GM23338 (cell line): Measurements from ENCODE around the gene HFE. TPM values are rescaled to one million over a fixed set of nuclear protein-coding genes. Genes with fewer than 3 reads are reported as not detected.

Source experiments
- ATAC-seq: fragments of 200-7000 bp; cut with Tn5 transposase; 3 replicates; pipeline ENCODE4 v1.9.1; 2020
- DNase-seq: peaks from one replicate; pipeline ENCODE4 v3.0.0-alpha.2; 2015; ENCODE audit warnings: low spot score
- H2AFZ ChIP-seq: fragments of 200-600 bp; sonication (generic); 2 replicates; pipeline ENCODE4 v1.8.0; 2016; ENCODE audit warnings: antibody characterized with exemption, mild to moderate bottlenecking, moderate library complexity
- H3F3A ChIP-seq: fragments of 200-600 bp; sonication (generic); replicated peaks from 2 replicates; pipeline ENCODE4 v1.8.0; 2017; ENCODE audit warnings: antibody characterized with exemption, mixed run types, low read depth
- H3K27ac ChIP-seq: fragments of 200-600 bp; sonication (generic); 2 replicates; pipeline ENCODE4 v1.6.1; 2016; ENCODE audit warnings: low read depth
- H3K27me3 ChIP-seq: fragments of 200-600 bp; sonication (generic); 2 replicates; pipeline ENCODE4 v1.8.0; 2016; ENCODE audit warnings: mild to moderate bottlenecking, mixed run types, moderate library complexity; ENCODE audit not compliant: insufficient read depth
- H3K36me3 ChIP-seq: fragments of 200-600 bp; sonication (generic); 2 replicates; pipeline ENCODE4 v1.8.0; 2016; ENCODE audit warnings: mild to moderate bottlenecking; ENCODE audit not compliant: insufficient read depth
- H3K4me1 ChIP-seq: fragments of 200-600 bp; sonication (generic); 2 replicates; pipeline ENCODE4 v1.8.0; 2016; ENCODE audit warnings: mild to moderate bottlenecking, moderate library complexity; ENCODE audit not compliant: insufficient read depth
- H3K4me2 ChIP-seq: fragments of 200-600 bp; sonication (generic); 2 replicates; pipeline ENCODE4 v1.7.1; 2017; ENCODE audit warnings: mixed run types
- H3K4me3 ChIP-seq: fragments of 200-600 bp; sonication (generic); 2 replicates; pipeline ENCODE4 v1.6.1; 2016; ENCODE audit warnings: mixed run types
- H3K79me2 ChIP-seq: fragments of 200-600 bp; sonication (generic); replicated peaks from 2 replicates; pipeline ENCODE4 v1.8.0; 2017; ENCODE audit warnings: mild to moderate bottlenecking; ENCODE audit not compliant: insufficient read depth
- H3K9me2 ChIP-seq: fragments of 200-600 bp; sonication (generic); 2 replicates; pipeline ENCODE4 v1.8.0; 2017; ENCODE audit not compliant: insufficient read depth
- H4K20me1 ChIP-seq: fragments of 200-600 bp; sonication (generic); replicated peaks from 2 replicates; pipeline ENCODE4 v1.8.0; 2017; ENCODE audit warnings: mild to moderate bottlenecking; ENCODE audit not compliant: insufficient read depth
- H3K27ac Mint-ChIP-seq: 2 replicates; pipeline ENCODE4 v1.8.0; 2020; ENCODE audit warnings: inconsistent platforms, mild to moderate bottlenecking, moderate library complexity, mixed read lengths
- H3K27me3 Mint-ChIP-seq: 3 replicates; pipeline ENCODE4 v1.8.0; 2022; ENCODE audit warnings: low read depth, mild to moderate bottlenecking, moderate library complexity, mixed read lengths, inconsistent platforms; ENCODE audit not compliant: insufficient read depth, poor library complexity
- H3K36me3 Mint-ChIP-seq: 3 replicates; pipeline ENCODE4 v1.8.0; 2021; ENCODE audit warnings: low read depth, mild to moderate bottlenecking, inconsistent platforms, moderate library complexity, mixed read lengths
- H3K4me1 Mint-ChIP-seq: 3 replicates; pipeline ENCODE4 v1.8.0; 2020; ENCODE audit warnings: mild to moderate bottlenecking, inconsistent platforms, mixed read lengths
- H3K4me3 Mint-ChIP-seq: 3 replicates; pipeline ENCODE4 v1.8.0; 2021; ENCODE audit warnings: moderate library complexity, mild to moderate bottlenecking, inconsistent platforms, mixed read lengths
- H3K9me3 Mint-ChIP-seq: 3 replicates; pipeline ENCODE4 v1.8.0; 2020; ENCODE audit warnings: moderate library complexity, mild to moderate bottlenecking, inconsistent platforms, mixed read lengths
- CREB1 ChIP-seq: fragments of 250-450 bp; sonication (Bioruptor Pico); IDR thresholded peaks from 2 replicates; pipeline ENCODE4 v1.5.0; 2020; ENCODE audit warnings: low read depth, mild to moderate bottlenecking, moderate library complexity
- CTCF ChIP-seq, 2 experiments: fragments of 200-600 bp in 1 of 2; sonication (generic) in 1 of 2; conservative IDR thresholded peaks; 2 replicates each; pipeline versions ENCODE4 v1.5.1 to v1.6.1; 2016 to 2017; ENCODE audit warnings: antibody characterized with exemption in 2 of 2, low read depth in 2 of 2, mild to moderate bottlenecking in 2 of 2, moderate library complexity in 1 of 2
- EZH2 ChIP-seq: fragments of 200-600 bp; sonication (generic); IDR thresholded peaks from one replicate; pipeline ENCODE4 v1.8.0; 2017; ENCODE audit warnings: antibody characterized with exemption, mild to moderate bottlenecking, low read depth; ENCODE audit not compliant: unreplicated experiment
- EZH2phosphoT487 ChIP-seq: fragments of 200-600 bp; sonication (generic); IDR thresholded peaks from one replicate; pipeline ENCODE4 v1.8.1; 2018; ENCODE audit warnings: antibody characterized with exemption; ENCODE audit not compliant: unreplicated experiment
- JUNB ChIP-seq: IDR thresholded peaks from one replicate; pipeline ENCODE4 v1.6.1; 2016; ENCODE audit warnings: antibody characterized with exemption; ENCODE audit not compliant: unreplicated experiment
- NANOG ChIP-seq: IDR thresholded peaks from 2 replicates; pipeline ENCODE4 v1.6.1; 2016; ENCODE audit warnings: antibody characterized with exemption, borderline replicate concordance
- POLR2AphosphoS5 ChIP-seq: IDR thresholded peaks from 2 replicates; pipeline ENCODE4 v1.6.1; 2016; ENCODE audit warnings: antibody characterized with exemption, low read depth
- STAT1 ChIP-seq: IDR thresholded peaks from one replicate; pipeline ENCODE4 v1.6.1; 2016; ENCODE audit warnings: antibody characterized with exemption; ENCODE audit not compliant: unreplicated experiment
- ZNF114 ChIP-seq: fragments of 250-450 bp; sonication (Bioruptor Pico); IDR thresholded peaks from 2 replicates; pipeline ENCODE4 v1.5.0; 2020; ENCODE audit warnings: mild to moderate bottlenecking, moderate library complexity
- ZNF331 ChIP-seq: fragments of 250-450 bp; sonication (Bioruptor Pico); IDR thresholded peaks from 2 replicates; pipeline ENCODE4 v1.5.0; 2020; ENCODE audit warnings: low read depth, mild to moderate bottlenecking, moderate library complexity
- ZNF462 ChIP-seq: fragments of 250-450 bp; sonication (Bioruptor Pico); IDR thresholded peaks from 2 replicates; pipeline ENCODE4 v1.5.0; 2020; ENCODE audit warnings: mild to moderate bottlenecking, moderate library complexity
- polyA plus RNA-seq: library from polyadenylated mRNA; unstranded; fragments of >200 nt; fragmentation: Nextera tagmentation; extraction: Ambion mirVana; gene quantifications from 2 replicates; pipeline ENCODE4 v1.2.1, GENCODE V29; 2016
- total RNA-seq: library from RNA; depleted of rRNA; stranded (reverse); fragments of >200 nt; shearing (Covaris generic); gene quantifications from 2 replicates; pipeline ENCODE4 v1.2.3, GENCODE V29; 2014
- TF ChIP-seq, protein P1 (sequence below): IDR thresholded peaks from 2 replicates; pipeline ENCODE4 v1.6.1; 2016; ENCODE audit warnings: antibody characterized with exemption
- TF ChIP-seq, protein P2 (sequence below): IDR thresholded peaks from one replicate; pipeline ENCODE4 v1.6.1; 2018; ENCODE audit warnings: antibody characterized with exemption; ENCODE audit not compliant: unreplicated experiment

The HFE gene
- total and polyA plus RNA-seq, 2 experiments from 2014 or later = 0.53 to 0.63 TPM

- Mint-ChIP-seq H3K36me3 (peaks cover 31% of the 10 kb centered on the region), H3K27ac (no peak overlapping the region), H3K4me1 (peaks cover 15% of the 10 kb centered on the region), H3K9me3 (0 out of 3 replicates have a peak, but pooled peaks cover under 1% of the 10 kb centered on the region), H3K27me3 (peaks cover 9% of the 10 kb centered on the region), H3K4me3 (no peak overlapping the region; the same call in 2 of the 3 replicates)
- TF ChIP-seq STAT1 (no peak), ZNF462 (CRISPR knock-in tag) (no peak), JUNB (no peak), CTCF (conservative IDR thresholded peaks at IDR 0.05; ENCODE audit: low read depth in 2 of 2) (no peak), POLR2AphosphoS5 (no peak), ZNF114 (no peak), EZH2 (no peak), EZH2phosphoT487 (no peak), ZNF331 (CRISPR knock-in tag) (no peak), CREB1 (CRISPR knock-in tag) (no peak), NANOG (no peak)
- TF ChIP-seq, protein P1, sequence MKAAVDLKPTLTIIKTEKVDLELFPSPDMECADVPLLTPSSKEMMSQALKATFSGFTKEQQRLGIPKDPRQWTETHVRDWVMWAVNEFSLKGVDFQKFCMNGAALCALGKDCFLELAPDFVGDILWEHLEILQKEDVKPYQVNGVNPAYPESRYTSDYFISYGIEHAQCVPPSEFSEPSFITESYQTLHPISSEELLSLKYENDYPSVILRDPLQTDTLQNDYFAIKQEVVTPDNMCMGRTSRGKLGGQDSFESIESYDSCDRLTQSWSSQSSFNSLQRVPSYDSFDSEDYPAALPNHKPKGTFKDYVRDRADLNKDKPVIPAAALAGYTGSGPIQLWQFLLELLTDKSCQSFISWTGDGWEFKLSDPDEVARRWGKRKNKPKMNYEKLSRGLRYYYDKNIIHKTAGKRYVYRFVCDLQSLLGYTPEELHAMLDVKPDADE = no peak
- TF ChIP-seq, protein P2, sequence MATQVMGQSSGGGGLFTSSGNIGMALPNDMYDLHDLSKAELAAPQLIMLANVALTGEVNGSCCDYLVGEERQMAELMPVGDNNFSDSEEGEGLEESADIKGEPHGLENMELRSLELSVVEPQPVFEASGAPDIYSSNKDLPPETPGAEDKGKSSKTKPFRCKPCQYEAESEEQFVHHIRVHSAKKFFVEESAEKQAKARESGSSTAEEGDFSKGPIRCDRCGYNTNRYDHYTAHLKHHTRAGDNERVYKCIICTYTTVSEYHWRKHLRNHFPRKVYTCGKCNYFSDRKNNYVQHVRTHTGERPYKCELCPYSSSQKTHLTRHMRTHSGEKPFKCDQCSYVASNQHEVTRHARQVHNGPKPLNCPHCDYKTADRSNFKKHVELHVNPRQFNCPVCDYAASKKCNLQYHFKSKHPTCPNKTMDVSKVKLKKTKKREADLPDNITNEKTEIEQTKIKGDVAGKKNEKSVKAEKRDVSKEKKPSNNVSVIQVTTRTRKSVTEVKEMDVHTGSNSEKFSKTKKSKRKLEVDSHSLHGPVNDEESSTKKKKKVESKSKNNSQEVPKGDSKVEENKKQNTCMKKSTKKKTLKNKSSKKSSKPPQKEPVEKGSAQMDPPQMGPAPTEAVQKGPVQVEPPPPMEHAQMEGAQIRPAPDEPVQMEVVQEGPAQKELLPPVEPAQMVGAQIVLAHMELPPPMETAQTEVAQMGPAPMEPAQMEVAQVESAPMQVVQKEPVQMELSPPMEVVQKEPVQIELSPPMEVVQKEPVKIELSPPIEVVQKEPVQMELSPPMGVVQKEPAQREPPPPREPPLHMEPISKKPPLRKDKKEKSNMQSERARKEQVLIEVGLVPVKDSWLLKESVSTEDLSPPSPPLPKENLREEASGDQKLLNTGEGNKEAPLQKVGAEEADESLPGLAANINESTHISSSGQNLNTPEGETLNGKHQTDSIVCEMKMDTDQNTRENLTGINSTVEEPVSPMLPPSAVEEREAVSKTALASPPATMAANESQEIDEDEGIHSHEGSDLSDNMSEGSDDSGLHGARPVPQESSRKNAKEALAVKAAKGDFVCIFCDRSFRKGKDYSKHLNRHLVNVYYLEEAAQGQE = no peak
- Histone ChIP-seq H3K79me2 (peaks cover 72% of the 10 kb centered on the region), H2AFZ (no peak overlapping the region), H3K4me1 (no peaks in the 10 kb centered on the region), H3K4me2 (no peak overlapping the region), H3K9me2 (no peaks in the 10 kb centered on the region), H3K36me3 (peaks cover 8% of the 10 kb centered on the region; the same call in 1 of the 2 replicates), H3F3A (no peaks in the 10 kb centered on the region), H3K4me3 (no peak overlapping the region), H4K20me1 (peaks cover 12% of the 10 kb centered on the region), H3K27ac (no peak overlapping the region), H3K27me3 (no peaks in the 10 kb centered on the region)
- ATAC-seq (peak; percentile 11; the same call in 2 of the 3 replicates), DNase-seq (no peak)
Observed at GRCh38 chr6:26130581-26131249, 43.5 kb downstream of the HFE start.
